ENCODE measurements around the gene FBXW5.

GRCh38 chr9:136890661-136891060, 53.9 kb downstream of the FBXW5 start:
- TF ChIP-seq POLR2A (IDR thresholded peaks at IDR 0.05) (no peak), CTCF (IDR thresholded peaks at IDR 0.05) (no peak)
